Nephron (organoid): Measurements from ENCODE around the gene LAMA1.

Source experiments
- H3K27ac Mint-ChIP-seq, 3 experiments: 2 replicates each; pipeline ENCODE4 v1.8.0; 2020; ENCODE audit warnings: mixed read lengths in 3 of 3, mild to moderate bottlenecking in 2 of 3, moderate library complexity in 1 of 3
- H3K27me3 Mint-ChIP-seq: 2 replicates; pipeline ENCODE4 v1.8.0; 2021; ENCODE audit warnings: low read depth, mild to moderate bottlenecking, moderate library complexity, mixed read lengths
- H3K36me3 Mint-ChIP-seq: 2 replicates; pipeline ENCODE4 v1.8.0; 2020; ENCODE audit warnings: low read depth, mixed read lengths
- H3K4me1 Mint-ChIP-seq: 2 replicates; pipeline ENCODE4 v1.8.0; 2020; ENCODE audit warnings: mixed read lengths
- H3K4me3 Mint-ChIP-seq, 3 experiments: 2 replicates each; pipeline ENCODE4 v1.8.0; 2020; ENCODE audit warnings: mild to moderate bottlenecking in 3 of 3, mixed read lengths in 3 of 3, moderate library complexity in 2 of 3
- H3K9me3 Mint-ChIP-seq: 2 replicates; pipeline ENCODE4 v1.8.0; 2020; ENCODE audit warnings: mixed read lengths
- TF ChIP-seq, protein P1 (sequence below), 3 experiments: fragments of 200-600 bp; sonication (generic); IDR thresholded peaks; one replicate each; pipeline ENCODE4 v1.5.0; 2021; ENCODE audit warnings: antibody characterized with exemption in 3 of 3; ENCODE audit not compliant: unreplicated experiment in 3 of 3

LAMA1 gene

DNA sequence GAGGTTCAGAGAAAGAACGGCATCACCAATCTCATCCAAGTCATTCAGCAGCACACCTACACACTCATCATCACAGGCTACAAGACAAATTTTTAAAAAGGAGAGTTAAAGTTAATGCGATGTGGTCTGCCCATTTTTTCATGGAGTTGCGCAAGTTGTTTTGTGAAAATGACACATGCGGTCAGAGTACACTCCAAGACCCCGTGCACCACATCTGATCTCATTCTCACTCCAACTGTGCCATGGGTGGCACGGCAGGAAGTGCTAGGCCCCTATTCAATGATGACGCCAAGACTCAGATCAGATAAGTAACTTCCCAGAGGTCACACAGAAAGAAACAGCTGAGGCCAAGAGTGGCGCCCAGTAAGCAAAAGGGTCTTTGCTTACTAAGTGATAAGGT, 119.8 kb downstream of the LAMA1 start:
- Mint-ChIP-seq H3K27ac (no peak overlapping the region), H3K4me1 (no peaks in the 10 kb centered on the region), H3K4me3 (no peak overlapping the region), H3K36me3 (peaks cover 15% of the 10 kb centered on the region), H3K27me3 (no peaks in the 10 kb centered on the region), H3K9me3 (no peaks in the 10 kb centered on the region)
- TF ChIP-seq, protein P1, sequence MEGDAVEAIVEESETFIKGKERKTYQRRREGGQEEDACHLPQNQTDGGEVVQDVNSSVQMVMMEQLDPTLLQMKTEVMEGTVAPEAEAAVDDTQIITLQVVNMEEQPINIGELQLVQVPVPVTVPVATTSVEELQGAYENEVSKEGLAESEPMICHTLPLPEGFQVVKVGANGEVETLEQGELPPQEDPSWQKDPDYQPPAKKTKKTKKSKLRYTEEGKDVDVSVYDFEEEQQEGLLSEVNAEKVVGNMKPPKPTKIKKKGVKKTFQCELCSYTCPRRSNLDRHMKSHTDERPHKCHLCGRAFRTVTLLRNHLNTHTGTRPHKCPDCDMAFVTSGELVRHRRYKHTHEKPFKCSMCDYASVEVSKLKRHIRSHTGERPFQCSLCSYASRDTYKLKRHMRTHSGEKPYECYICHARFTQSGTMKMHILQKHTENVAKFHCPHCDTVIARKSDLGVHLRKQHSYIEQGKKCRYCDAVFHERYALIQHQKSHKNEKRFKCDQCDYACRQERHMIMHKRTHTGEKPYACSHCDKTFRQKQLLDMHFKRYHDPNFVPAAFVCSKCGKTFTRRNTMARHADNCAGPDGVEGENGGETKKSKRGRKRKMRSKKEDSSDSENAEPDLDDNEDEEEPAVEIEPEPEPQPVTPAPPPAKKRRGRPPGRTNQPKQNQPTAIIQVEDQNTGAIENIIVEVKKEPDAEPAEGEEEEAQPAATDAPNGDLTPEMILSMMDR (IDR thresholded peaks at IDR 0.05; ENCODE audit: unreplicated experiment in 3 of 3): no peak

DNA sequence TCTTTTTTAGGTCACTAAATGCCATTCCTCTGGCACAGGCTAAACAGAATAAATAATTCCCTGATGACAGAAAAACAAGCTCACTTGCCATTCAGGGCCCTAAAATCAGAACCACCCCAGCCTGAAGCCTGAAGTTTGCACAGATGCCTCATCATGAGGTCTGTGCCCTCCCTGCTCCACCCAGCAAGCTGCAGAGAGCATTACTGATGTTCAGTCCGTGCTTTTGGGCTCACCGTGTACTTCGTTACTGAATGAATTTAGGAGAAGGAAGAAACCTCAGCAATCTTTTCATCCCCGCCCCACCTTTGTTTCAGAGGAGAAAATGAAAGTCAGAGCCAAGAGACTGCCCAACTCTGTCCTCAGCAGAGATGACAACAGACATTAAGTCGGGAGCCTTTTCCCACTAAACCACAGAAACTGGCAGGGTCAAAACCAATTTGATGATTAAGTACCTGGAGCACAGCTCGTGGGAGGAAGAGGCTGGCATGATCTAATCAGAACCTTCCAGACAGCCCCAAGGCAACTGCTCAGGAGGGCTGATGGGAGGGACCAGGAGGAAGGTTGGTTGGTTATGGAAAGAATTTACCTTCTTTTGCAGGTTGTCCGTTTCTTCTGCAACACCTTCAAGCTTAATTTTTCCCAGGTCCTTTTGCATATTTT, 122.7 kb downstream of the LAMA1 start:
- Mint-ChIP-seq H3K4me1 (no peaks in the 10 kb centered on the region), H3K36me3 (peaks cover 15% of the 10 kb centered on the region), H3K4me3 (no peak overlapping the region), H3K27ac (no peak overlapping the region), H3K9me3 (no peaks in the 10 kb centered on the region), H3K27me3 (no peaks in the 10 kb centered on the region)
- TF ChIP-seq, protein P1 (IDR thresholded peaks at IDR 0.05; ENCODE audit: unreplicated experiment in 3 of 3): no peak

DNA sequence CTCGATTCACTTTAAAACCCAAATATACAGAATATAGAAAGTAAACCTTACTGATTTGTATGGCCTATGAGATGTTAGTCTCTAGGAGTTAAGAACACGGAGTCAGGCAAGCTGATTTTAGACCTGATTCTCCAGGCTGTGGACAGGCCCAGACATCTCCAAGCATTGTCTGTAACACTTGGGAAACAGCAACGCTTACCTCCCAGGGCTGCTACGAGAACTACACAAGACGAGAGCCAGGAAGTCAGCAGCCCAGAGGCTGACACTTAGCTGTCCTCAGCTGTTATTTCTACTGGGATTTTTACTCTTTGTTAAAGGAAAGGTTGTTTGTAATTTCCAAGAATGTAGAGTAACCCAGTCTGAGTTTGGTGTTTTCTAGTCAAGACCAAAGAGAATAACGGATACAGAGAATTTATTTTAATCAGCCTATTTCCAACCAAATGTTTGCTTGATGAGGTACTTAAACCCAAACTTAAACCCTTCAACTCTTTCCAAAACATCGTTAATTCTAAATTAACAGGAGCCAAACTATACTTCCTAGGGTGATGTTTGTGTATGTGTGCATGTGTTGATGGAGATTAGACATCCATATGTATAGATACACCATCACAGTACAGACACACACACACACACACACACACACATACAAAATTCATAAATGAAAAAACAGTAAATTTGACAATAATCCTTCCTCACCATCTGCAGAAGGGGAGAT, 123.4 kb downstream of the LAMA1 start:
- Mint-ChIP-seq H3K27me3 (no peaks in the 10 kb centered on the region), H3K9me3 (no peaks in the 10 kb centered on the region), H3K36me3 (peaks cover 13% of the 10 kb centered on the region), H3K4me3 (no peak overlapping the region), H3K27ac (no peak overlapping the region), H3K4me1 (no peaks in the 10 kb centered on the region)
- TF ChIP-seq, protein P1 (IDR thresholded peaks at IDR 0.05; ENCODE audit: unreplicated experiment in 3 of 3): no peak

DNA sequence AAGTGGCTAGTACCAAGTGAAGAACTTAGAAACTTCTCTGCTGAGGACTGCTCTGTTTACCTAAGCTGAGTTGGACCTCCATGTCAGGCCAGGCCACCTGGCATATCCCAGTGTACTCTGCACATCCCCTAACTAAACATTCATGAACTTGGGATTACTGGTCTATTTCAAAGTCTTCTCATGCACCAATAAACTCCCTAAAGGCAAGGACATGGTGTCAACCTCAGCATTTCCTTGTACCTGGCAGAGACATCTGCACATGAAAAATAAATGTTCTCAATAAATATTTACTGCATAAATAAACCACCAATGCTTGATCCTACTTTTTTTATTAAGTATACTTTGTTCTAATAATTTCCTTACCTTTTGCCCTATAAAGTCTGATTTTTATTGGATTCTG, 124.8 kb downstream of the LAMA1 start:
- no peaks in the 10 kb centered on the region for H3K9me3 Mint-ChIP-seq
- TF ChIP-seq, protein P1 (IDR thresholded peaks at IDR 0.05; ENCODE audit: unreplicated experiment in 3 of 3): no peak
- peaks cover 3% of the 10 kb centered on the region for H3K36me3 Mint-ChIP-seq

GRCh38 chr18:6983366-6983765, 134.2 kb downstream of the LAMA1 start:
- no peaks in the 10 kb centered on the region for H3K27me3 Mint-ChIP-seq
- TF ChIP-seq, protein P1 (IDR thresholded peaks at IDR 0.05; ENCODE audit: unreplicated experiment in 3 of 3): no peak
- no peak overlapping the region for H3K27ac Mint-ChIP-seq
- H3K9me3 Mint-ChIP-seq: no peaks in the 10 kb centered on the region
- no peaks in the 10 kb centered on the region for H3K4me1 Mint-ChIP-seq
- no peak overlapping the region for H3K4me3 Mint-ChIP-seq
- H3K36me3 Mint-ChIP-seq: peaks cover 23% of the 10 kb centered on the region

More for the DNA sequence above, 124.8 kb downstream of the LAMA1 start:
- H3K4me1 Mint-ChIP-seq: peaks cover 5% of the 10 kb centered on the region
- no peaks in the 10 kb centered on the region for H3K27me3 Mint-ChIP-seq
- H3K4me3 Mint-ChIP-seq: no peak overlapping the region
- no peak overlapping the region for H3K27ac Mint-ChIP-seq

- H3K27me3 Mint-ChIP-seq: no peaks in the 10 kb centered on the region
- H3K4me1 Mint-ChIP-seq: no peaks in the 10 kb centered on the region
- peaks cover 23% of the 10 kb centered on the region for H3K36me3 Mint-ChIP-seq
- no peak overlapping the region for H3K27ac Mint-ChIP-seq
- H3K4me3 Mint-ChIP-seq: no peak overlapping the region
- TF ChIP-seq, protein P1 (IDR thresholded peaks at IDR 0.05; ENCODE audit: unreplicated experiment in 3 of 3): no peak
- no peaks in the 10 kb centered on the region for H3K9me3 Mint-ChIP-seq
Observed at GRCh38 chr18:6982398-6982797, 135.2 kb downstream of the LAMA1 start.
